NCI-H69 (cell line): ENCODE measurements around the gene IMMP2L.

Experiments
- DNase-seq: peaks from one replicate; lab custom pipeline; 2025; lab: John Stamatoyannopoulos, UW

The IMMP2L gene

DNA sequence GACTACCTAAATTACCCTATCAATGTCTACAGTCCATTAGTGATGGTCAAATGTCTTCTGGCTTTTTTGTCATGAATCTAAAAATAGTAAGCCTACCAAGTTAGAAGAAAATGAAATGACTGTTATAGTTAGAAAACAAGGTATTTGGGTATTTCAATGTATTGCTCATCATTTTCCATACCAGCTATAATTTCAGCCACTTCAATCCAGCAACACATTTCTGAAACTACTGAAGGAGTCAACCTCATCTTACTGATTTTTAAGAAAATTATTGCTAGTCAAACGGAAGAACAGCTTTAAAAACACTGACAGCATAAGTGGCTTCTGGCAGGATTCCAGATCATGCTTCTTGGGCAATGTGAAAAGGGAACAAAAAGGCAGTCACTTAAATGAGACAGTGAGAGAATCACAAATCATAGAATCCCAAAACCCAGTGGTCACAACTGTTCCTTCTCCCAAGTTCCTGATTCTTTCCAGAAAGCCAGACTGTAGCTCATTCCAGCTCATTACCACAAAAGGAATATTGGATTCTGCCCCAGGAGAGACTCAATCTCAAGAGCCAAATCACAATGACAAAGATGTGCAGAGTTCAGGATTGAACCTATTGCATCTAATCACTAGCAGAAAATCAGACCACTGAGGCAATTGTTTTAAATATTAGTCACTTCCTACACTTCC lies 532.6 kb downstream of the IMMP2L start:
- peak; percentile 86 for DNase-seq

DNA sequence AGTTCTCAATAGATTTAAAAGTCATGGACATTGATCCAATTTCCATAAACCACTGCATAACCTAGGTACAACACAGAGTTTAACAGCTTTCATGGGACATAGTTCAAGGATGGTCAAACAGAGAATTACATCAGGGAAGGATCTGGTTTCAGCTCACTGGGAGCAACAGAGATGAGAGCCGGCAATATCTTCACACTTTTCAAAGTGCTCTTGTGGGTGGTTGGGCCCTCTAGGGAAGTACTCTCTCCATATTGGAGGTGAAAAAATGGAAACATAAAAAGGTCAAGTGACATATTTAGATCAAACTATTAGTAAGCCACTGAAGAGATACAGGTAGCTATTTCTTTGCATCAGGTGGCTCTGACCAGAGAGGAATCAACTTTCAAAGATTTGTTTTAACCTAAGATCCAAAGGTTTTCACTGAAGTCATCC lies 533.1 kb downstream of the IMMP2L start:
- peak; percentile 76 for DNase-seq

DNA sequence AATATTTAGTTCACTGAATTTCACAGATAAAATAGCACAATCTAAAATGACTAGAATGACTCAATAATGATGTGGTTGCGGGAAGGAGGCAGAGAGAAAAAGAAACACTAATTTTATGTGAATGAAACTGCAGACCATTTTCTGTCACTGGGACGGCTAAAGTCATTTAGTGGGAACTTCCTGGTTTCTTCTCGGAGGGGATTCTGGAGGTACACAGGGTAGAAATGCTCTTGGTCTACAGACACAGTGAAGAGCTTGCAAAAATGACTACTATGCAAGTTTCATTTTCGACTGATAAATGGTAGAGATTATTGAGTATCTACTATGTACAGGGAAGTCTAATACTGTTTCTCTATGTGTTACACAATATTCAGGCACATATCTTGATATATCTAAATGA lies 534.9 kb downstream of the IMMP2L start:
- no peak for DNase-seq

DNA sequence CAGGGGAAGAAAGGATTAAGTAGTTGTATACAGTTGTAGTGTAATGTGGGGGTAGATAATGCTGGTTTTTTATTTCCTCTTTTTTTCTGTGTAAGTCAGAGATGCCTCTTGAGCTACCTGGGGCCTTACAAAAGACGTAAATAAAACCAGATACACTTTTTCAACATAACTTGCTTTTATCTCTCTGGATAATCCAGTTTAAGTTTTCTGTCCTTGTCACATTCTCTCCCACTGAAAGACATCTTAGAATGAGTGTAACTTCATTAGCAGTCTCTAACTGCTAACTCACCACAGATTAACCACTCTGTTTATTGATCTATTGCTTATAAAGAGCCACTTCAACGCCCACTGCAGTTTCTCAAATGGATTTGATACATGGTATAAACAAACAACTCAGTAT lies 535.5 kb downstream of the IMMP2L start:
- DNase-seq = no peak

DNA sequence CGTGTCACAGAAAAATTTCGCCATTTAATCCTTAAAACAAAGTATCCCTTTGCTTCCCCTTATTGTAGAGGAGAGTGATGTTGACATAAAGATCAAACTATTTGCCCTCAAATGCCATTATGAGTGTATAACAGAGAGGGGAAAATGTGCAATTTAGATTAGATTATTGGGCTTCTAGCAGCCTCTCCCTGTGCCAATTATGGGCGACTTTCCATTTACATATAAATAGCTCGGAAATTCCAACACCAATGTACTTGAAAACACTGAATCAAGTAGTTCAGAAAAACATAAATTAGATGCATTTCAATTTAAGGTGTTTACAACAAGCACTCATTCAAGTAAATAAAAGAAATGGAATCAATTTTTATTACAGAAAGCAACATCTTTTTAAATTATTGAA lies 535.9 kb downstream of the IMMP2L start:
- peak; percentile 28 for DNase-seq

DNA sequence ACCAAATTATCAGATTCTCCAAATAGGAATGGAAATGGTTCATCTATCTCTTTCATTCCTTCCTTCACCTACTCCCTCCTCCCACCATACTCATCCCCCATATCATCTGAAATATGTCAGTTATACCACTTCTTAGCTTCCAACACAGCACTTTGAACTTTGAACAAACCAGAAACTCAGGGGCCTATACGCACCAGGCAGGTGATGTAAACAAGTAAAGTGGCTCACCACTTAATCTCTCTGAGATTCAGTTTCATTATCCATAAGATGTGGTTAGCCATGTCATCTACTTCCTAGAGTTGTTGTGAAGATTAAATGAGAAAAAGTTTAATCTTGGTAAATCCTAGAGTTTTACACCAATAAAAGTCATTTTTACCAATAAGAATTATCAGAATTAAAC lies 537.3 kb downstream of the IMMP2L start:
- DNase-seq = no peak

DNA sequence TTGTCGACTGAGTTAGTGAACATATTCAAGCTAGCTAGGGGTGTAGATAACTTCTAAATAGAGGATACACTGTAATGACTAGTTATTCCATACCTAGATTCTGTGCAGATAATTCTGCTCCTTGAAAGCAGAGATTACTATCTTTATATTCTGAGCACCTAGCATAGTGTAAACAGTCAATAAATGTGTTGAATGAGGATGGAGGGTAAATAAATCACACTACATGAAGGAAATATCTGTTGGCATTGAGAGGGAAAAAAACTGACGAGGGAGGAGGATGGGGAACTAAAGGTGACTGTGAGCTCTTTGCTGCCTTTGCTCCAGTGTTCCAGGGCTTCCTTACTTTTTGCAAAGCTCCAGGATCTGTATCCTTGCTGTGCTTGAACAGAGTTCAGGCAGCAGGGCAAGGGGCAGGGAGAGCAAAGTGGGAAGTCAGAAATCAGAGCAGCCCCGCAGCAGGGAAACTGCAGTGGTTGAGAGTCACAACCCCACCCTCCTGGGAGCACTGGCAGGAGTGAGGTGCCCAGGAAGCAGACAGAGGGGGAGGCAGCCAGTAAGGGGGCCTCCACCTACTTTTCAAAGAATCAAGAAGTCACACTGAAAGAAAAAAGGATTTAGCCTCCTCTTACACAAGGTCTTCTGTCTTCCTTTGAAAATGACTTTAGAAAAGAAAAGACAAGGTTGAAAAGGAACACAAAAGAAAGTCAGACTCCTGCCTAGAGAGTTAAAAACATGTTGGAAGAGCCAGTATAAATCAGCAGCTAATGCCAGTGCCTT lies 543.1 kb downstream of the IMMP2L start:
- DNase-seq = peak; percentile 60

DNA sequence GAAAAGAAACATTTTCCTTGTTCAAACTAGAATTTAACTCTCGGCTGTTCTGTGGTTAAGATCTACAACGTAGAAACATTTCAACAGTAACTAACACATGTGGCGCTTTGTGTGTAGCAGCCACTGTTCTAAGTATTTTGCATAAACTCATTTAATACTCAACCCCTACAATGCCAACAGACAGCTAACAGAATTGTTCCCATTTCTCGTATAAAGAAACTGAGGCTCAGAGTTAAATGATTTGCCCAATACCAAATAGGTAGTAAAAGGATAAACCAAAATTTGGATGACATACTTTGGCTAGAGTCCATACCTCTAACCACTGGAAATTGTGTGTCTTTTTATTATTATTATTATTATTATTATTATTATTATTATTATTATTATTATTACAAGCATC lies 543.8 kb downstream of the IMMP2L start:
- DNase-seq = no peak

DNA sequence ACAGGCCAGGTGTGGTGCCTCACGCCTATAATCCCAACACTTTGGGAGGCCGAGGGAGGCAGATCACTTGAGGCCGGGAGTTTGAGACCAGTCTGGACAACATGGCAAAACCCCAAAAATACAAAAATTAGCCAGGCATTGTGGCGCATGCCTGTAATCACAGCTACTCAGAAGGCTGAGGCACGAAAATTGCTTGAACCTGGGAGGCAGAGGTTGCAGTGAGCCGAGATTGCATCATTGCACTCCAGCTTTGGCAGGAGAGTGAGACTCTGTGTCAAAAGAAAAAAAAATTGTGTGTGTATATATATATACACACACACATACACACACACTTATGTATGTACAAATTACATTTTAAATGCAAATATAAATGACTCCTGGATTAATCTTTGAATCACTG lies 548.2 kb downstream of the IMMP2L start:
- no peak for DNase-seq

DNA sequence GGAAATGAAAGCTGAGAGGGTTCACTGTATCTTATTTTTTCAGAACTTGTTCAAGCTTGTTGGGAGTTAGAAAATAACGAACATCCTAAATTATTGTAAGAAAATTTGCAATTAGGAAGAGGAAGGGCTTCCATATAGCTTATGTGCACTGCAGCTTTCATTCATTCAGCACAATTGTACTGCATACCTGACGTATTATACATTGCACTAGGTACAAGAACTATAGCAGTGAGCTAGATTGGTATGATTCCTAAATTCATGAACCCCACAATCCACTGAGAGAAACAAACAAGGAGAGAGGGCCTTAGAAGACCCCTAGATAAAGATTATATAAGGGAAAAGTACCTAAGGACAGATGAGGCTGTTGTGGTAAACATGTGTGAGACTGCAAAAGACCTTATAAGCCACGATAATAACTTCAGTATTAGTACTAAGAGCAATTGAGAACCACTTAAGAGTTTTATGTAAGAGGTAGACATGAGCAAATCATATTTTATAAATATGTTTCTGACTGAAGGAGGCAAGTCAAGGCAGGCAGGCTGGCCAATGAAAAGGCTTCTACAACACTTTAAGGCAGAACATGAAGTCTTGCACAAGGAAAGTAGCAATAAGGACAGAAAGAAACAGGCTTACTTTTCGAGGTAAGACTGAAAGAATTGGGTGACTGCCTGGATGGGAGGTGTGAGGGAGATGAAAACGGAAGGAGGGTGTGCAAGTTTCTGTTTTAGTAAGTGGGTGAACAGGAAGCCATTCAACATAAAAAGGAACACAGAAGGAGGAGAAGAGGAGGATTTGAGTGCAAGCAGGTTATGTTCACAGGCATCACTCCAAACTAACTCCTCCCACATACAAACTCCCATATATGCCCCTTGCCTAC lies 549.3 kb downstream of the IMMP2L start:
- no peak for DNase-seq

DNA sequence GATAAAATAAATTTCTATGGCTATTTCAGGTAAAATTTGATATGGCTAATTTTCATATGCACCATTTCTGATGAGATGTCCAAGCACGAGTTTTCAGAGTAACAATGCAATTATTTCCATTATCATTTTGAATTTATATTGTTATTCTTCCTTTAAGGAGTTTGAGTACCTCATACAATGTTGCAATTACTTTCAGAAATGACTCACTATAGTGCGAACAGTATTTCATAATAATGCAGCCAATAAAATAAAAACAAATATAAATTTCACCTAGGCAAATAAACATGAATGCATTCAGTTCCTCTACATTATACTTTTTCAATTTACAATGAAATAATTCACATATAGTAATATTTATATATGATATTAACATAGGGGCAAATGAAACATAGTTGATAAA lies 550.1 kb downstream of the IMMP2L start:
- no peak for DNase-seq

DNA sequence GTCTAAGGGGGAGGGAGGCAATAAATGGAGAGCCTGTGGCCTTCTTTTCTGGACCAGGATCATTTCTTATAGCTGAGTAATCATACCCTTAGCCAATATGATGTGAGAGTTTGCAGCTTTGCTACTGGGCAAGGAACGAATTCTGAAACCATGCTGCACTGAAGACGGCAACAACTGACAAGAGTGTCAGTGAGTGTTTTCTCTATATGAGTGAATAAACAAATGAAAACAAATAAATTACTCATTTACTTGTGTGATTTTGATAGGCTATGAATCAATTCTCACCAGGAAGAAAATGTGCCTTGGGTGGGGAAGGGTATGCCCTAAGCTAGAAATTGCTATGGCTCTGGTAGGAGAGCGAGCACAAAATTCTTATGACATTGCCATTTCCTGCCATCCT lies 550.8 kb downstream of the IMMP2L start:
- no peak for DNase-seq

DNA sequence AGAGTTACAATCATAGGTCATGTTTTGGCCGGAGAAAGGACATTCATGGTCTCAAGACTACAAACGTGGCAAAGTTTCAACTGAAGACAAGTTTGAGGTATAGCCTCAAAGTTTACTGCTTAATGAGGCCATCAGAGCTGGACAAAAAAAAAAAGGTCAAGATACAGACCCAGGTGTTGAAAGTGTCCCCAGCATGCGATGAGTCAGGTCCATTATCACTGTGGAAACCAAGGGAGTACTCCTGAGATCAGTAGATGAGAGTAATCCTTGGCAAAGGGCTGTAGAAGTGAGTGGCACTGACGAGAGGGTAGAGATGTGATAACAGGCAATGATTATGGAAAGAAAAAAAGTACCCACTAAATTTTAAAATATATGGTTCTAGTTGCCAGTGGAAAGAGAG lies 551.5 kb downstream of the IMMP2L start:
- no peak for DNase-seq

DNA sequence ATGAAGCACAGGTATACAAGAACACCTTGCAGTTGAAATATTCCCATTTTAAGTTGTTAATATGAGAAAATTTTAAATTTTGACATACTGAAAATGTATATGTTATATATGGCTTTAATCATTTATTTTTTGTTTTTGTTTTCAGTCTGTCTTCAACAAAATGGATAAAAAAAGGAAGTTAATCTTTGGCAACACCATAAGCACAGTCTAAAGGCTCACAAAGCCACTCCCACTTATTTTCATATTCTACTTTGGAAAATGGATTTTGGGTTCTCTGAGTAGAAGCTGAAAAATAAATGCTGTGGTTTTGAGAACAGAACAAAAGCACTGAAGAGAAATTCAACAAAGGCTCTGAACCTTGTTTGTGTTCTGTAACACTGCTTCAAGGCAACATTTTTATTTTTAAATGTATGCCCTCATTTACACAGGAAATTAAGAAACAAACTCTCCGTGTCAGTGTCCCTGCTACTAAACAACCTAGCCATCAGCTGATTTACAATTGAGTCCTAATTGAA lies 552.7 kb downstream of the IMMP2L start:
- no peak for DNase-seq

DNA sequence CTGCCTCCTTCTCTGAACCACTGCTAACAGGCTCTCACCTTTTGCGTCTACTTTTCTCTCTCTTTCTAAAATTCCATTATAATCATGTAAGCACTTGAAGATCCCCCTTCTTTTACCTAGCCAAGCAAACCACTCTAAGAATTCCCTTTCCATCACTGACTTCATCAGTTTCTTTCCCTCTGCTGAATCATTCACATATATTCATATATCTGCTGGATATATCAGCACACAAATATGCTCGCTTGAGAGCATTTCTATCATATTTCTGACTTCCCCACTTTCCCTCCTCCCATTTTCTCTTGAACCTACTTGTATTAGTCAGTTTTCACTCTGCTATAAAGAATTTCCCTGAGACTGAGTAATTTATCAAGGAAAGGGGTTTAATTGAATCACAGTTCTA lies 555.6 kb downstream of the IMMP2L start:
- no peak for DNase-seq

DNA sequence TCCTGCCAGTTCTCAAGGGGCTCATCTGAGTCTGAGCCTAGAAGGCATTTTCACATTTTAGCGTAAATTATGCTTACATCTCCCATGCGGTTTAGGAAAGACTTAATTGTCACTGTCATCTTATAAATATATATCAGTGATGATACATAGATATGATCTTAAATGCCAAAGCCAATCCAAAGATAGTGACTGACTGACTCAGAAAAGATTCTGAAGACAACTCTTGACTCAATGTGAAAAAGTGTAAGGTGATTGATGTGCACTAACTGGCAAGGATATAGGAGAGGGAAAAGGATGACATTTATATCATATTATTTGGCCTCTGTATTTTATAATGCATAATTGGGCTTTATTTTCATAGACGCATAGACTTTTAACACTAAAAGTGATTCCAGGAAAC lies 556.3 kb downstream of the IMMP2L start:
- DNase-seq = no peak

DNA sequence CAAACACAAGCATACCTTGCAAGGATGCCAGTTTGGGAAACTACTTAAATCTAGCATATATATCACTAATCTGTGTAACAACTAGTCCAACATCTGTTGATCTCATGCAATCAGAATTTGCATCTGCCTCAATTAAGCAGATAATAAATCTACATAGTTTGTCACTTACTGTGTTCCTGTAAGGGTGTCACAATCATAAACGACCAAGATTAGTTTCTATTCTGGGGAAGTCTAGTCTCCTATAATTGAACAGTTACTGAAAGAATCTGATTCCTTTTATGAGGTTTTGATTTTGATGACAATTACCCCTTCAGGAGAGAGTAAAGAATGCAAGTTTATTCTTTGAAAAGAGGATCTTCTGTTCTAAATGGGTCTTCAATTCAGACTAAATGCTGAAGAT lies 556.8 kb downstream of the IMMP2L start:
- DNase-seq = peak; percentile 24

DNA sequence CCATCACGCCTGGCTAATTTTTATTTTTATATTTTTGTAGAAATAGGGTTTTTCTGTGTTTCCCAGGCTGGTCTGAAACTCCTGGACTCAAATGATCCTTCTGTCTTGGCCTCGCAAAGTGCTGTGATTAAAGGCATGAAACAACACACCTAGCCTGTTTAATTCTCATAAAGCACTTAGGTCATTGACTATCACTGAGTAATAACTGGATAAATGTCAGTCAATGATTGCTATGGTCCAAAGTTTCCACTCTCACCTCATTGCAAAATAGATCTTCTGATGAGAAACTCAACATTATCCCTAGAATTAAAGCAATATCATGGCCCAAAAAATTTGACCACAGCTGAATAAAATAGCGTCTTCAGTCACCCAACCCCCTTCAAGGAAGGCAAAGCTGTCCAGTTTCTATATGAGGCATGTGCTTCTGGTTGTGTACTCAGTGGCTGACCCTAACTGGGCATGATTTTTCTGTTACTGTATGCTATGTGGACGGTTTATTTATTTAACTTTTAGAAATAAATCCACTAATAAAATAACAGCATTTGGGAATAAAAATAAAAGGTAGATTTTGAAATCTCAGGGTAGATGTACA lies 557.9 kb downstream of the IMMP2L start:
- no peak for DNase-seq

DNA sequence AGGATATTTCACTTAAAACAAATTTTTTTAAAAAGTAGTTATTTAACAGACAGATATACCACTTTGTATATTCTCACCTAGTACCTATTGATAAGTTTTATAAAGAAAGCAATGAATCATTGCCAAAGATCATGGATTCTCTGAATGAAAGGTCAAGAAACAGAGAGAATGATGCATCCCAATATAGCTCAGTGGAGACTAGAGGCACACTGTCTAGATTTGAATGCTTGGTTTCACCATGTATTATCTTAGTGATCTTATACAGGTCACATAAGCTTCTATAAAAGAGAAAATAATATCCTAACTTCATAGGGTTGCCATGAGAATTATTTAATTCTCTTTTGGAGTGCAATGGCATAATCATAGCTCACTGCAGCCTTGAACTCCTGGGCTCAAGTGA lies 558.4 kb downstream of the IMMP2L start:
- no peak for DNase-seq

DNA sequence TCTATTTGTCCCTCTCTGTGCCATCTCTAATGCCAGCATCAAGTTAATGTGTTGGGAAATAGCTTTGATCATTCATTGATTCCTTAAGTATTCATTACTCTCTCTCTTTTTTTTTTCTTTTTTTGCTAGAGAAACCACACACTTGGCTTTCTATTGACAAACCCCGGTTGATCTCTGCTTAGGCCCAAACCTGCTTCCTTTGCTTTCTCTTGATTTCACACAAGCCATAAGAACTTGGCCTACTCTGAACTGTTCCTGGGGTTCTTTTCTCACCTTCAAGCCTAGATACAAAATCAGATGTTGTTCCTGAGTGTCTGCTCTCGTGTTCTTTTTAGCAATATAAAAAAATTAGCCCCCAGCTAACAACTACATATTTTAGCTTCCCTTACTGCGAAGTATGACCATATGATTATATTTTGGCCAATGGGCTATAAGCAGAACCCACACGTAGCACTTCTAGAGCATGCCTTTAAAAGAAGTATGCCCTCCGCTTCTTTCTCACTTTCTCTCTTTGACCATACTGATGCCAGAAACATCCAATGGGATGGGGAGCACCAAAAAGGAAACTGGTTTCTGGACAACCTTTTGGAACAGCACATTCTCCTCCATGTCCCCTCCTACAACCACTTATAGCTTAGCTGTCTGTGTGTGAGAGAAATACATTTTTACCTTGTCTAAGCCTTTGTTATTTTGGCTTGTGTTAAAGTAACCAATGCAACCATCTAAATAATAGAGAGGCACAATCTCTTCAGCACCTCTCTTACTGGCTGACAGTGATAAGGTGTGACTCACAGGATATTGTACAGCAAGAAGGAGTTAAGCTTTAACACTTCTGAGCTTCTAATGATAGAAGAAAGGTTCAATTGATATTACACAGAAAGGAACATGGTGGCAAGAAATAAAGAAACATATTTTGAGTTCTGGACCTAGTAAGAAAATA lies 568.0 kb downstream of the IMMP2L start:
- no peak for DNase-seq

DNA sequence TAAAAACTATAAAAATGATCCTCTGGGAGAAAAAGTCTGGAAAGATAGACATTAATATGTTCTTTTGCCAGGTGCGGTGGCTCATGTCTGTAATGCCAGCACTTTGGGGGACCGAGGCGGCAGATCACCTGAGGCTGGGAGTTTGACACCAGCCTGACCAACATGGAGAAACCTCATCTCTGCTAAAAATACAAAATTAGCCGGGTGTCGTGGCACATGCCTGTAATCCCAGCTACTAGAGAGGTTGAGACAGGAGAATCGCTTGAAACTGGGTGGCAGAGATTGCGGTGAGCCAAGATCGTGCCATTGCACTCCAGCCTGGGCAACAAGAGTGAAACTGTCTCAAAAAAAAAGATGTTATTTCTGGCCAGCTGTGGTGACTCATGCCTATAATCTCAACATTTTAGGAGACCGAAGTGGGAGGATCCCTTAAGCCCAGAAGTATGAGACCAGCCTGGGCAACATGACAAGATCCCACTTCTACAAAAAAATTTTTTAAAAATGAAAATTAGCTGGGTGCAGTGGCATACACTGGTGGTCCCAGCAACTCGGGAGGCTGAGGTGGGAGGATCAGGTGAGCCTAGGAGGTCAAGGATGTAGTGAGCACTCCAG lies 573.3 kb downstream of the IMMP2L start:
- no peak for DNase-seq
